ENCODE results near the gene PTGR2.
"Not testable (repeated sequence)": the region's sequence is repeated elsewhere in the genome, so short reads cannot be mapped to it uniquely, and the experiment has no call there.

The PTGR2 gene

GRCh38 chr14:73833034-73833433 lies 18.6 kb upstream of the PTGR2 start:
- TF ChIP-seq CTCF (IDR thresholded peaks at IDR 0.05; ENCODE audit: low read depth, low read length) = no peak
- no peak overlapping the region for H3K4me3 ChIP-seq (ENCODE audit: low read depth, low read length)

DNA sequence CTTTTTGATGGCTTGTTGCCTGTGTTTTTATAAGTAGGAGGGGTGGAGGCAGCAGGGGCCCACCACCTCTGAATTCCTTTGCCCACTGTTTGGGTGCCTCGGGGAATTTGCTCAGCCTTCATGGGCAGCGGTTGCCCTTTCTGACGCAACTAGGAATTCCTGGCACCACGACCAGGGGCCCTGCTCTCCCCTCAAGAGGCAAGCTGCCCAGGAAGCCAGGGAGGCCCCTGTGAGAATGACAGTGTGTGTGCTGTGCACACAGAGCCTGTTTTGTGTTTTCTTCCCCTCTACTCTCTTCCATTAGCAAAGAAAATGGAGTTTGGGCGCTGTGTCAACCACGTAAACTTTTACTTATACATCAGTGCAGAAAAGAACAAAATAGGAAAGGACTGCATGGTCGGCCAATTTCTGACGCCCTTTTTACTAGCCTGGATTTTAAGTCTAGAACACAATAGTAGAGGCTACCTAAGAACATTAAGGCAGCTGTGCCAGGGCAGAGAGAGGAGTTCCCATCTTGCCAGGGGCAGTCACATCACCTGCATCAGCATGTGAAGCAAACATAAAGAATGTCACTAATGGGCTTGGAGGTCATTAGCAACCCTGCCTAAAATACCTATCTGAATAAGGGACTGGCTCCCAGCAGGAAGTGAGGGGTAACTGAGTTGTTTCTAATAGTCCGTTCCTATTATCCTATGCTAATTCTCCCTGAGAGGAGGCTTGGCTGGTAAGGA lies 17.9 kb upstream of the PTGR2 start:
- H3K4me3 ChIP-seq (ENCODE audit: low read depth, low read length) = no peak overlapping the region

GRCh38 chr14:73834261-73834625 lies 17.4 kb upstream of the PTGR2 start:
- H3K4me3 ChIP-seq (ENCODE audit: low read depth, low read length) = no peak overlapping the region
- TF ChIP-seq CTCF (IDR thresholded peaks at IDR 0.05; ENCODE audit: low read depth, low read length) = no peak

More for the DNA sequence above, 17.9 kb upstream of the PTGR2 start:
- no peak for TF ChIP-seq CTCF (IDR thresholded peaks at IDR 0.05; ENCODE audit: low read depth, low read length)

DNA sequence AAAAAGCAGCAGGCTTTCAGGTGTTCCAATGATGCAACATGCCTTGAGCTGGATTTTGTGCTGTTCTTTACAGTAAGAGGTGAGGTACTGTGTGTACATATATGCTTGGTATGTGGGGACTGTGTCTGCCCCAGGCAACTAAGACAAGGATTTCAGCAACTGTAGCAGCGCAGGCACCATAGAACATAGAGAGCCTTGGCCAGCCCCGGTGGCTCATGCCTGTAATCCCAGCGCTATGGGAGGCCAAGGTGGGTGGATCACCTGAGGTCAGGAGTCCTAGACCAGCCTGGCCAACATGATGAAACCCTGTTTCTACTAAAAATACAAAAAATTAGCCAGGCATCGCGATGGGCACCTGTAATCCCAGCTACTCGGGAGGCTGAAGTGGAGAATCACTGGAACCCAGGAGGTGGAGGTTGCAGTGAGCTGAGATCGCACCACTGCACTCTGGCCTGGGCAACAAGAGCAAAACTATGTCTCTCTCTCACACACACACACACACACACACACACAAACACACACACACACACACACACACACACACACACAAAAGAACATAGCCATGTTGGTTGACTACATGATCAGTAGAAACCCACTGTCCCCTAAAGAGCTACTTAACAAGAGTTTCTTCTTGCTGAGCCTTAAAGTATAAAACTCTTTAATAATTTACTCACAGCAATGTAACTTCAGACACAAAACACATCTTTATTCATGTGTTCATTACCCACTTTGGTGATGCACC lies 13.2 kb upstream of the PTGR2 start:
- H3K4me3 ChIP-seq (ENCODE audit: low read depth, low read length) = not testable (repeated sequence)

GRCh38 chr14:73842201-73842600 lies 9.4 kb upstream of the PTGR2 start:
- no peak overlapping the region for H3K4me3 ChIP-seq (ENCODE audit: low read depth, low read length)

DNA sequence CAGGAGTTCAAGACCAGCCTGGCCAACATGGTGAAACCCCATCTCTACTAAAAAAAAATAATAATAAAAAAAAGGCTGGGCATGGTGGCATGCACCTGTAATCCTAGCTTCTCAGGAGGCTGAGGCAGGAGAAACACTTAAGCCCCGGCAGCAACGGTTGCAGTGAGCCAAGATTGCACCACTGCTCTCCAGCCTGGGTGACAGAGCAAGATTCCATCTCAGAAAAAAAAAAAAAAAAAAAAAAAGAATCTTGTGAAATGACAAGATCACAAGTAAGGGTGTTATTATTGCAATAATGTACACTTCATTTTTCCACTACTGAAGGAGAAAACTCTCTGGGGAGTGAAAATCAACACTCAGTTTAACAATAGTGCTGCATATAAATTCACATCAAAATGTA lies 8.8 kb upstream of the PTGR2 start:
- no peak for TF ChIP-seq CTCF (IDR thresholded peaks at IDR 0.05; ENCODE audit: low read depth, low read length)

More at GRCh38 chr14:73842201-73842600, 9.4 kb upstream of the PTGR2 start:
- TF ChIP-seq CTCF (IDR thresholded peaks at IDR 0.05; ENCODE audit: low read depth, low read length) = no peak

GRCh38 chr14:73843296-73843695 lies 8.3 kb upstream of the PTGR2 start:
- no peak overlapping the region for H3K4me3 ChIP-seq (ENCODE audit: low read depth, low read length)
- no peak for TF ChIP-seq CTCF (IDR thresholded peaks at IDR 0.05; ENCODE audit: low read depth, low read length)

More for the DNA sequence above, 8.8 kb upstream of the PTGR2 start:
- no peak overlapping the region for H3K4me3 ChIP-seq (ENCODE audit: low read depth, low read length)

All from WI38 (cell line).